Tibial nerve (tissue), 4 donors: ENCODE data around the gene TAOK1.

Experiments used
- CTCF ChIP-seq, 5 experiments: fragments of 200-600 bp in 3 of 5; fragments of 450-650 bp in 2 of 5; sonication (generic) in 3 of 5; IDR thresholded peaks; one replicate each; pipeline ENCODE4 v1.5.1; 2016 to 2019; ENCODE audit warnings: antibody characterized with exemption in 5 of 5, mild to moderate bottlenecking in 3 of 5, moderate library complexity in 2 of 5
- EP300 ChIP-seq, 2 donors: sonication (generic); formaldehyde crosslinking; IDR thresholded peaks; one replicate each; pipeline ENCODE4 v1.6.1; 2017; ENCODE audit warnings: antibody characterized with exemption in 2 of 2, mild to moderate bottlenecking in 1 of 2
- POLR2A ChIP-seq, 2 donors: fragments of 450-650 bp; IDR thresholded peaks; one replicate each; pipeline ENCODE4 v1.6.1; 2017; ENCODE audit warnings: antibody characterized with exemption in 2 of 2, mild to moderate bottlenecking in 2 of 2, moderate library complexity in 2 of 2

GRCh38 chr17:29386760-29387159, 3.4 kb upstream of the TAOK1 start:
- TF ChIP-seq POLR2A (IDR thresholded peaks at IDR 0.05) (no peak), CTCF (IDR thresholded peaks at IDR 0.05) (no peak), EP300 (IDR thresholded peaks at IDR 0.05) (no peak)
